ENCODE results near the gene DDX11.
"Not testable (repeated sequence)": the region's sequence is repeated elsewhere in the genome, so short reads cannot be mapped to it uniquely, and the experiment has no call there.

DDX11 gene

DNA sequence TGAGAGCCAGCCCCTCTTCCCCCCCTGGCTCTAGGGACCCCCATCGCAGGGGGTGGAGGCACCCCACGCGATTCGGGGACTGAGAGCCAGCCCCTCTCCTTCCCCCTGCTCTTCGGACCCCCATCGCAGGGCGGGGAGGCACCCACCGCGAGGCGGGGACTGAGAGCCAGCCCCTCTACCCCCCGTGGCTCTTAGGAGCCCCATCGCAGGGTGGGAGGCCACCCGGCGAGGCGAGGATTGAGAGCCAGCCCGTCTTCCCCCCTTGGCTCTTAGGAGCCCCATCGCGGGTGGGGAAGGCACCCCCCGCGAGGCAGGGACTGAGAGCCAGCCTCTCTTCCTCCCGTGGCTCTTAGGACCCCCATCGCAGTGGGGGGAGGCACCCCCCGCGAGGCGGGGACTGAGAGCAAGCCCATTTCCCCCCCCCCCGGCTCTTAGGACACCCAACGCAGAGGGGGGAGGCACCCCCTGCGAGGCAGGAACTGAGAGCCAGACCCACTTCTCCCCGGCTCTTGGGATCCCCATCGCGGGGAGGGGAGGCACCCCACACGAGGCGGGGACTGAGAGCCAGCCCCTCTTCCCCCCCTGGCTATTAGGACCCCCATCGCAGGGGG lies 45.6 kb downstream of the DDX11 start:
- H3K4me3 ChIP-seq (ENCODE audit: low read depth, low read length) = no peak overlapping the region
- TF ChIP-seq, protein P1, sequence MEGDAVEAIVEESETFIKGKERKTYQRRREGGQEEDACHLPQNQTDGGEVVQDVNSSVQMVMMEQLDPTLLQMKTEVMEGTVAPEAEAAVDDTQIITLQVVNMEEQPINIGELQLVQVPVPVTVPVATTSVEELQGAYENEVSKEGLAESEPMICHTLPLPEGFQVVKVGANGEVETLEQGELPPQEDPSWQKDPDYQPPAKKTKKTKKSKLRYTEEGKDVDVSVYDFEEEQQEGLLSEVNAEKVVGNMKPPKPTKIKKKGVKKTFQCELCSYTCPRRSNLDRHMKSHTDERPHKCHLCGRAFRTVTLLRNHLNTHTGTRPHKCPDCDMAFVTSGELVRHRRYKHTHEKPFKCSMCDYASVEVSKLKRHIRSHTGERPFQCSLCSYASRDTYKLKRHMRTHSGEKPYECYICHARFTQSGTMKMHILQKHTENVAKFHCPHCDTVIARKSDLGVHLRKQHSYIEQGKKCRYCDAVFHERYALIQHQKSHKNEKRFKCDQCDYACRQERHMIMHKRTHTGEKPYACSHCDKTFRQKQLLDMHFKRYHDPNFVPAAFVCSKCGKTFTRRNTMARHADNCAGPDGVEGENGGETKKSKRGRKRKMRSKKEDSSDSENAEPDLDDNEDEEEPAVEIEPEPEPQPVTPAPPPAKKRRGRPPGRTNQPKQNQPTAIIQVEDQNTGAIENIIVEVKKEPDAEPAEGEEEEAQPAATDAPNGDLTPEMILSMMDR (IDR thresholded peaks at IDR 0.05; ENCODE audit: borderline replicate concordance, insufficient read depth, low read depth, low read length) = no peak

DNA sequence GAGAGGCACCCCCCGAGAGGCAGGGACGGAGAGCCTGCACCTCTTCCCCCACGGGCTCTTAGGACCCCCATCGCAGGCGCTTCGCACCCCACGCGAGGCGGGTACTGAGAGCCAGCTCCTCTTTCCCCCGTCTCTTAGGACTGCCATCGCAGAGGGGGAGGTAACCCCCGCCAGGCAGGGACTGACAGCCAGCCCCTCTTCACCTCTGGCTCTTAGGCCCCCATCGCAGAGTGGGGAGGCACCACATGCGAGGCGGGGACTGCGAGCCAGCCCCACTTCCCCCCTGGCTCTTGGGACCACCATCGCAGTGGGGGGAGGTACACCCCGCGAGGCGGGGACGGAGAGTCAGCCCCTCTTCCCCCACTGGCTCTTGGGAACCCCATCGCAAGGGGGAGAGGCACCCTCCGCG lies 46.1 kb downstream of the DDX11 start:
- H3K4me3 ChIP-seq (ENCODE audit: low read depth, low read length) = no peak overlapping the region
- TF ChIP-seq, protein P1 (IDR thresholded peaks at IDR 0.05; ENCODE audit: borderline replicate concordance, insufficient read depth, low read depth, low read length) = no peak

DNA sequence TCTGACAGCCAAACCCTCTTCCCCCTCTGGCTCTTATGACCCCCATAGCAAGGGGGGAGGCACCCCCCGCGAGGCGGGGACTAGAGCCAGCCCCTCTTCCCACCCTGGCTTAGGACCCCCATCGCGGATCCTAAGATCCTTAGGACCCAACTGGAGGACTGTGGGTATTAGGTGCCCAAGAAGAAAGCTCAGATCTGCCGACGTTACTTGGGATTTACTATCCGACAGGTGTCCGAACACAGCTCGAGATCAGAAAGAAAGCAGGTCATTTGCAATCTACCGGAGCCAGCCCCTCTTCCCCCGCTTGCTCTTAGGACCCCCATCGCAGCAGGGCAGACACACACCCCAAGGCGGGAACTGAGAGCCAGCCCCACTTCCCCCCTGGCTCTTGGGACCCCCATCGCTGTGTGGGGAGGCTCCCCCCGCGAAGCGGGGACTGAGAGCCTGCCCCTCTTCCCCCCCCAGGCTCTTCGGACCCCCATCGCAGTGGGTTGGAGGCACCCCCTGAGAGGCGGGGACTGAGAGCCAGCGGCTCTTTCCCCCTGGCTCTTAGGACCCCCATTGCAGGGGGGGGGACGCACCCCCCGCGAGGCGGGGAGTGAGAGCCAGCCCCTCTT lies 46.8 kb downstream of the DDX11 start:
- H3K4me3 ChIP-seq (ENCODE audit: low read depth, low read length) = no peak overlapping the region
- TF ChIP-seq, protein P1 (IDR thresholded peaks at IDR 0.05; ENCODE audit: borderline replicate concordance, insufficient read depth, low read depth, low read length) = no peak

GRCh38 chr12:31121022-31121728 lies 47.5 kb downstream of the DDX11 start:
- not testable (repeated sequence) for H3K4me3 ChIP-seq (ENCODE audit: low read depth, low read length)

- TF ChIP-seq, protein P1 (IDR thresholded peaks at IDR 0.05; ENCODE audit: borderline replicate concordance, insufficient read depth, low read depth, low read length) = no peak
- H3K4me3 ChIP-seq (ENCODE audit: low read depth, low read length) = no peak overlapping the region
These were observed 48.8 kb downstream of the DDX11 start for GRCh38 chr12:31122481-31122880.

GRCh38 chr12:31124158-31124557 lies 50.5 kb downstream of the DDX11 start:
- H3K4me3 ChIP-seq (ENCODE audit: low read depth, low read length) = not testable (repeated sequence)

GRCh38 chr12:31125171-31125570 lies 51.5 kb downstream of the DDX11 start:
- not testable (repeated sequence) for H3K4me3 ChIP-seq (ENCODE audit: low read depth, low read length)

GRCh38 chr12:31127209-31127848 lies 53.7 kb downstream of the DDX11 start:
- not testable (repeated sequence) for H3K4me3 ChIP-seq (ENCODE audit: low read depth, low read length)

DNA sequence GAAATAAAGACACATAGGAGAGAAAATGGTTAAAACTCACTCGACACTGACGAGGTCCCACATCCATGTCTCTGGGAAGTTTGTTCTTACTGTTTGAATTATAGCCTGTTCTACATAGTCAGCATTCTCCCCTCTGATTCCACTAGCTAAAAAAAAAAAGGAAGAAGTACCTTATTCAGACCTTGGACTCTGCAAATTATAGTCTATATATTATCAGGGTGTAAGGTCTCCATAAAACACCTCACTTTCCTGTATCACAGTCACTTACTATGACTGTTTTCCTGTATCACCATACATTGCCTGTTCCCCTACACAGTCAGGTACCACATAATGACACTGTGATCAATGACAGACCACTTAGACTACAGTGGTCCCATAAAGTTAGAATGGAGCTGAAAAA lies 62.9 kb downstream of the DDX11 start:
- H3K4me3 ChIP-seq (ENCODE audit: low read depth, low read length) = not testable (repeated sequence)

GRCh38 chr12:31144768-31145167 lies 71.1 kb downstream of the DDX11 start:
- not testable (repeated sequence) for H3K4me3 ChIP-seq (ENCODE audit: low read depth, low read length)

DNA sequence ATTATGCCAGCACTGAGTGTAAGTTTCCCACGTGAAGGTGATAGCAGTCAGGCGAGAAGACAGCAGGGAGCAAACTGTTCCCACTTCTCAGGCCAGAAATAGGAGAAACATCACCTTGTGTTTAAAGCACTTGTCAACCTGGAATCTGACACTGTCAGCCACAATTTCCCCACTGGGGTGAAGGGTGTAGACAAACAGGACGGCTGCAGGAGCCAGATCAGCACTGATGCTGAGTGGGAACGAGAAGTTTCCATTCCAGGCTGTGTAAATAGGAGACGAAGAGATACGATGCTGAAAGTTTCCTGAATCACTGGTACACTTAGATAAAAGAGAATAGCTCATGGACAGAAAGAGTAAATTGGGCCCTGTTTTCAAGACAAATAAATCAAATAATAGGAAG lies 71.6 kb downstream of the DDX11 start:
- H3K4me3 ChIP-seq (ENCODE audit: low read depth, low read length) = not testable (repeated sequence)

- H3K4me3 ChIP-seq (ENCODE audit: low read depth, low read length) = not testable (repeated sequence)
These were observed 73.8 kb downstream of the DDX11 start for GRCh38 chr12:31147415-31147814.

DNA sequence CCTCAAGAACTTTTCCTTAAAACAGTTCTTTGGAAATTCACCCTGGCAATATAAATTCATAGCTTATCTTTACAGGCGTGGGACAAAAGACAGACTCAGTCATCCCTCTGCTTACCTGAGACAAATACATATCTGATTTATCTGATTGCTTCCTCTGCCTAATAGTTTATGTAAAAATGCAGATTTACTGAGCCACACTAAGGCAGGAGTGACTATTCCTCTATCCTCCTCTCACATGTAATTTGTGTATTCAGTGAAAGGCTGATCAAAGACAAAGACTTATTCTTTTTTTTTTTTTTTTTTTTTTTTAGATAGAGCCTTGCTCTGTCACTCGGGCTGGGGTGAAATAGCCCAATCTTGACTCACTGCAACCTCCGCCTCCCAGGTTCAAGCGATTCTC lies 77.1 kb downstream of the DDX11 start:
- not testable (repeated sequence) for H3K4me3 ChIP-seq (ENCODE audit: low read depth, low read length)
